K562 (cell line): Measurements from ENCODE around the gene ZDHHC14. TPM values are rescaled to one million over a fixed set of nuclear protein-coding genes. Genes with fewer than 3 reads are reported as not detected.

Source experiments
- C11orf30 ChIP-seq: fragments of 450-650 bp; IDR thresholded peaks from 2 replicates; pipeline ENCODE4 v1.6.1; 2016; ENCODE audit warnings: low read depth, mild to moderate bottlenecking
- CHD2 ChIP-seq: IDR thresholded peaks from 2 replicates; pipeline ENCODE4 v1.6.1; 2011; ENCODE audit warnings: low read depth, low read length
- ESRRA ChIP-seq: fragments of 450-650 bp; IDR thresholded peaks from 2 replicates; pipeline ENCODE4 v1.6.1; 2014; ENCODE audit warnings: low read depth, mild to moderate bottlenecking, moderate library complexity, borderline replicate concordance
- FOXJ2 ChIP-seq: fragments of 200-800 bp; sonication (Bioruptor generic); IDR thresholded peaks from 2 replicates; pipeline ENCODE4 v1.6.1; 2016; ENCODE audit warnings: missing genetic modification characterization, missing compliant biosample characterization
- HCFC1 ChIP-seq: IDR thresholded peaks from 2 replicates; pipeline ENCODE4 v1.6.1; 2012; ENCODE audit warnings: low read depth, low read length, improper control_type of control experiment
- KLF13 ChIP-seq: fragments of 450-650 bp; IDR thresholded peaks from 2 replicates; pipeline ENCODE4 v1.6.1; 2016; ENCODE audit warnings: missing genetic modification characterization, low read depth, mild to moderate bottlenecking, missing compliant biosample characterization, moderate library complexity, borderline replicate concordance
- RBM34 ChIP-seq: fragments of 200-400 bp; formaldehyde crosslinking; IDR thresholded peaks from 2 replicates; pipeline ENCODE4 v1.6.1; 2018; ENCODE audit warnings: low read length, borderline replicate concordance; ENCODE audit not compliant: insufficient read depth
- RBM39 ChIP-seq: fragments of 200-400 bp; formaldehyde crosslinking; optimal IDR thresholded peaks from 2 replicates; pipeline ENCODE3; 2018; ENCODE audit warnings: low read depth, low read length
- ZC3H11A ChIP-seq: IDR thresholded peaks from 2 replicates; pipeline ENCODE4 v1.6.1; 2012; ENCODE audit warnings: low read depth, low read length, improper control_type of control experiment
- ZNF41 ChIP-seq: fragments of 250-450 bp; sonication (Bioruptor Pico); conservative IDR thresholded peaks from 2 replicates; pipeline ENCODE4 v1.4.0; 2020; ENCODE audit warnings: mild to moderate bottlenecking
- polyA plus RNA-seq, 8 experiments: library from polyadenylated mRNA; depleted of rRNA in 4 of 8; stranded (reverse) in 5 of 8; unstranded in 3 of 8; fragments of >200 nt; fragmentation: Nextera tagmentation in 2 of 8; fragmentation: Illumina TruSeq in 1 of 8; extraction: Ambion mirVana in 2 of 8; extraction: Trizol in 1 of 8; gene quantifications; 2 replicates each; pipeline versions ENCODE4 v1.2.1 to v1.2.3, GENCODE V29; 2011 to 2014; ENCODE audit warnings: inconsistent platforms in 1 of 8, missing spikeins in 1 of 8
- total RNA-seq, 7 experiments: library from RNA; depleted of rRNA in 6 of 7; stranded (reverse); fragments of >200 nt in 6 of 7; fragmentation: Illumina TruSeq in 2 of 7; extraction: Trizol in 2 of 7; gene quantifications; 2 replicates each; pipeline versions ENCODE4 v1.2.1 to v1.2.3, GENCODE V29; 2011 to 2021; ENCODE audit warnings: low replicate concordance in 1 of 7
- TF ChIP-seq, protein P1 (sequence below): IDR thresholded peaks from 3 replicates; pipeline ENCODE4 v1.6.1; 2011; ENCODE audit warnings: borderline replicate concordance, mild to moderate bottlenecking, moderate library complexity; ENCODE audit not compliant: insufficient read length; ENCODE audit errors: extremely low read depth
- TF ChIP-seq, protein P2 (sequence below): sonication (generic); formaldehyde crosslinking; IDR thresholded peaks from 2 replicates; pipeline ENCODE4 v1.9.0; 2022; ENCODE audit warnings: mild to moderate bottlenecking, missing genetic modification reagents
- TF ChIP-seq, protein P3 (sequence below): fragments of 450-650 bp; IDR thresholded peaks from 2 replicates; pipeline ENCODE4 v1.6.1; 2016; ENCODE audit warnings: low read depth
- TF ChIP-seq, protein P4 (sequence below): fragments of 200-800 bp; sonication (Bioruptor generic); IDR thresholded peaks from 2 replicates; pipeline ENCODE4 v1.6.1; 2017; ENCODE audit warnings: missing genetic modification characterization, missing compliant biosample characterization

The ZDHHC14 gene
- total and polyA plus RNA-seq, 9 of the 15 experiments (the other 6 are each of a cell fraction or from before 2014, with no cell fraction given): 0.92 to 23.1 (median 13.8) TPM

DNA sequence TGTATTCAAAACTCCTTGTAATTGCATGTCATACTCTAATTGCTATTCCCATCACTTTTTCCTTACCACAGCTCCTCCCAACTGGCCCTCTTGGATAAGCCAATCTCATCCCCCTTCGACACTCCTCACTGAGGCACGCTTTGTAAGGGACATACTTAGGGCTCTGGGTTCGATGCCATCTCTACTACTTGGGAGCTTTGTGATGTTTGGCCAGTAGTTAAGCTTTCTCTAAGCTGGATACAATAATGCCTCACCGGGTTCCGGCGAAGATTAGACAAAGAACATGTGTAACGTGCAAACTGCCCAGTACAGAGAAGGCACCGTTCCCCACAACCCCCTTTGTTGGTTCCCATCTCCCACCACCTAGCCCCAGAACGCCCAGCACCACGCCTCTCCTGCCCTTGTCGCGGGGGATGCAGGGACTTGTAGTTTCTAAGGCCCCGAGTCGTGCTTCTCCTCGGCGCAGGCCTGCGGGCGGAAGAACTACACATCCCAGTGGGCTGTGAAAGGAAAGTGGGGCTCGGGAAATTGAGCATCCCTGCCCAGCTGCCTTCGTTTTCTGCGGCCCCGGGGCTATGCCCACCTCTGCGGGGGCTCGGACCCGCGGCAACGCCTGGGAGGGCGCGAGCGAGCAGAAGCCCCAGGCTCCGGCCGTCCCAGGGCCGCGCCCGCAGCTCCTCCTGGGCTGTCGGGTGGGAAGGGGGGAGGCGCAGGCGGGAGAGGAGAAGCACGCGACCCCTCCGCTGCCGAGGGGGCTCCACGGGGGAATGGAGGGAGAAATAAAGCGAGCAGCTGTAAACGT, 1.1 kb upstream of the ZDHHC14 start (continued):
- TF ChIP-seq, protein P1, sequence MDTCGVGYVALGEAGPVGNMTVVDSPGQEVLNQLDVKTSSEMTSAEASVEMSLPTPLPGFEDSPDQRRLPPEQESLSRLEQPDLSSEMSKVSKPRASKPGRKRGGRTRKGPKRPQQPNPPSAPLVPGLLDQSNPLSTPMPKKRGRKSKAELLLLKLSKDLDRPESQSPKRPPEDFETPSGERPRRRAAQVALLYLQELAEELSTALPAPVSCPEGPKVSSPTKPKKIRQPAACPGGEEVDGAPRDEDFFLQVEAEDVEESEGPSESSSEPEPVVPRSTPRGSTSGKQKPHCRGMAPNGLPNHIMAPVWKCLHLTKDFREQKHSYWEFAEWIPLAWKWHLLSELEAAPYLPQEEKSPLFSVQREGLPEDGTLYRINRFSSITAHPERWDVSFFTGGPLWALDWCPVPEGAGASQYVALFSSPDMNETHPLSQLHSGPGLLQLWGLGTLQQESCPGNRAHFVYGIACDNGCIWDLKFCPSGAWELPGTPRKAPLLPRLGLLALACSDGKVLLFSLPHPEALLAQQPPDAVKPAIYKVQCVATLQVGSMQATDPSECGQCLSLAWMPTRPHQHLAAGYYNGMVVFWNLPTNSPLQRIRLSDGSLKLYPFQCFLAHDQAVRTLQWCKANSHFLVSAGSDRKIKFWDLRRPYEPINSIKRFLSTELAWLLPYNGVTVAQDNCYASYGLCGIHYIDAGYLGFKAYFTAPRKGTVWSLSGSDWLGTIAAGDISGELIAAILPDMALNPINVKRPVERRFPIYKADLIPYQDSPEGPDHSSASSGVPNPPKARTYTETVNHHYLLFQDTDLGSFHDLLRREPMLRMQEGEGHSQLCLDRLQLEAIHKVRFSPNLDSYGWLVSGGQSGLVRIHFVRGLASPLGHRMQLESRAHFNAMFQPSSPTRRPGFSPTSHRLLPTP: no peak
- TF ChIP-seq ZNF41 (no peak), CHD2 (no peak), ESRRA (no peak), HCFC1 (peak; percentile 98), RBM34 (no peak), ZC3H11A (no peak), KLF13 (tag) (peak; percentile 84; the same call in 1 of the 2 replicates), RBM39 (no peak), C11orf30 (no peak), FOXJ2 (tag) (peak; percentile 77)
- TF ChIP-seq, protein P2, sequence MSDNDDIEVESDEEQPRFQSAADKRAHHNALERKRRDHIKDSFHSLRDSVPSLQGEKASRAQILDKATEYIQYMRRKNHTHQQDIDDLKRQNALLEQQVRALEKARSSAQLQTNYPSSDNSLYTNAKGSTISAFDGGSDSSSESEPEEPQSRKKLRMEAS (CRISPR knock-in tag): no peak; the same call in 1 of the 2 replicates
- TF ChIP-seq, protein P3, sequence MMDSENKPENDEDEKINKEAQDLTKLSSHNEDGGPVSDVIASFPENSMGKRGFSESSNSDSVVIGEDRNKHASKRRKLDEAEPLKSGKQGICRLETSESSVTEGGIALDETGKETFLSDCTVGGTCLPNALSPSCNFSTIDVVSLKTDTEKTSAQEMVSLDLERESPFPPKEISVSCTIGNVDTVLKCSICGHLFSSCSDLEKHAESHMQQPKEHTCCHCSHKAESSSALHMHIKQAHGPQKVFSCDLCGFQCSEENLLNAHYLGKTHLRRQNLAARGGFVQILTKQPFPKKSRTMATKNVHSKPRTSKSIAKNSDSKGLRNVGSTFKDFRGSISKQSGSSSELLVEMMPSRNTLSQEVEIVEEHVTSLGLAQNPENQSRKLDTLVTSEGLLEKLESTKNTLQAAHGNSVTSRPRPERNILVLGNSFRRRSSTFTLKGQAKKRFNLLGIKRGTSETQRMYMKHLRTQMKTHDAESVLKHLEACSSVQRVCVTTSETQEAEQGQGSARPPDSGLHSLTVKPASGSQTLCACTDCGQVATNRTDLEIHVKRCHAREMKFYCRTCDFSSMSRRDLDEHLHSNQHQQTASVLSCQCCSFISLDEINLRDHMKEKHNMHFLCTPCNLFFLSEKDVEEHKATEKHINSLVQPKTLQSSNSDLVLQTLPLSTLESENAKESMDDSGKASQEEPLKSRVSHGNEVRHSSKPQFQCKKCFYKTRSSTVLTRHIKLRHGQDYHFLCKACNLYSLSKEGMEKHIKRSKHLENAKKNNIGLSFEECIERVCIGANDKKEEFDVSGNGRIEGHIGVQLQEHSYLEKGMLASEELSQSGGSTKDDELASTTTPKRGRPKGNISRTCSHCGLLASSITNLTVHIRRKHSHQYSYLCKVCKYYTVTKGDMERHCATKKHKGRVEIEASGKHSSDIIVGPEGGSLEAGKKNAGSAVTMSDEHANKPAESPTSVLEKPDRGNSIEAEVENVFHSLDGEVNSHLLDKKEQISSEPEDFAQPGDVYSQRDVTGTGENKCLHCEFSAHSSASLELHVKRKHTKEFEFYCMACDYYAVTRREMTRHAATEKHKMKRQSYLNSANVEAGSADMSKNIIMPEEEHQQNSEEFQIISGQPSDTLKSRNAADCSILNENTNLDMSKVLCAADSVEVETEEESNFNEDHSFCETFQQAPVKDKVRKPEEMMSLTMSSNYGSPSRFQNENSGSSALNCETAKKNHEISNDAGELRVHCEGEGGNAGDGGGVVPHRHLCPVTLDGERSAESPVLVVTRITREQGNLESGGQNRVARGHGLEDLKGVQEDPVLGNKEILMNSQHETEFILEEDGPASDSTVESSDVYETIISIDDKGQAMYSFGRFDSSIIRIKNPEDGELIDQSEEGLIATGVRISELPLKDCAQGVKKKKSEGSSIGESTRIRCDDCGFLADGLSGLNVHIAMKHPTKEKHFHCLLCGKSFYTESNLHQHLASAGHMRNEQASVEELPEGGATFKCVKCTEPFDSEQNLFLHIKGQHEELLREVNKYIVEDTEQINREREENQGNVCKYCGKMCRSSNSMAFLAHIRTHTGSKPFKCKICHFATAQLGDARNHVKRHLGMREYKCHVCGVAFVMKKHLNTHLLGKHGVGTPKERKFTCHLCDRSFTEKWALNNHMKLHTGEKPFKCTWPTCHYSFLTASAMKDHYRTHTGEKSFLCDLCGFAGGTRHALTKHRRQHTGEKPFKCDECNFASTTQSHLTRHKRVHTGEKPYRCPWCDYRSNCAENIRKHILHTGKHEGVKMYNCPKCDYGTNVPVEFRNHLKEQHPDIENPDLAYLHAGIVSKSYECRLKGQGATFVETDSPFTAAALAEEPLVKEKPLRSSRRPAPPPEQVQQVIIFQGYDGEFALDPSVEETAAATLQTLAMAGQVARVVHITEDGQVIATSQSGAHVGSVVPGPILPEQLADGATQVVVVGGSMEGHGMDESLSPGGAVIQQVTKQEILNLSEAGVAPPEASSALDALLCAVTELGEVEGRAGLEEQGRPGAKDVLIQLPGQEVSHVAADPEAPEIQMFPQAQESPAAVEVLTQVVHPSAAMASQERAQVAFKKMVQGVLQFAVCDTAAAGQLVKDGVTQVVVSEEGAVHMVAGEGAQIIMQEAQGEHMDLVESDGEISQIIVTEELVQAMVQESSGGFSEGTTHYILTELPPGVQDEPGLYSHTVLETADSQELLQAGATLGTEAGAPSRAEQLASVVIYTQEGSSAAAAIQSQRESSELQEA: no peak
- TF ChIP-seq, protein P4, sequence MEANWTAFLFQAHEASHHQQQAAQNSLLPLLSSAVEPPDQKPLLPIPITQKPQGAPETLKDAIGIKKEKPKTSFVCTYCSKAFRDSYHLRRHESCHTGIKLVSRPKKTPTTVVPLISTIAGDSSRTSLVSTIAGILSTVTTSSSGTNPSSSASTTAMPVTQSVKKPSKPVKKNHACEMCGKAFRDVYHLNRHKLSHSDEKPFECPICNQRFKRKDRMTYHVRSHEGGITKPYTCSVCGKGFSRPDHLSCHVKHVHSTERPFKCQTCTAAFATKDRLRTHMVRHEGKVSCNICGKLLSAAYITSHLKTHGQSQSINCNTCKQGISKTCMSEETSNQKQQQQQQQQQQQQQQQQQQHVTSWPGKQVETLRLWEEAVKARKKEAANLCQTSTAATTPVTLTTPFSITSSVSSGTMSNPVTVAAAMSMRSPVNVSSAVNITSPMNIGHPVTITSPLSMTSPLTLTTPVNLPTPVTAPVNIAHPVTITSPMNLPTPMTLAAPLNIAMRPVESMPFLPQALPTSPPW (CRISPR knock-in tag): peak; percentile 77
